ENCODE data around the gene GLIS2.

GLIS2 gene

GRCh38 chr16:4315186-4316107, at the start of gene GLIS2:
GLIS2 (plus strand) TSS chr16:4316067; CDS start chr16:4332281, 16,214 bp downstream.
- no peak within 1 kb of the TSS; the same call in 1 of the 2 replicates for H2AFZ ChIP-seq (ENCODE audit: low read depth, low read length)
- H3K4me1 ChIP-seq (ENCODE audit: low read length), result peaks cover 11% of the 10 kb centered on the region

GRCh38 chr16:4266372-4266771, 49.5 kb upstream of the GLIS2 start:
- H3K79me2 ChIP-seq (ENCODE audit: low read length), result peaks cover 95% of the 10 kb centered on the region
- H3K9me3 ChIP-seq (ENCODE audit: insufficient read depth, low read length), result no peaks in the 10 kb centered on the region
- H3K9ac ChIP-seq (ENCODE audit: low read length), result no peak overlapping the region
- peaks cover 29% of the 10 kb centered on the region for H3K36me3 ChIP-seq (replicated peaks; ENCODE audit: low read depth, low read length)
- H3K27me3 ChIP-seq (ENCODE audit: low read depth, low read length), result no peaks in the 10 kb centered on the region
- peaks cover 8% of the 10 kb centered on the region for H3K4me1 ChIP-seq (ENCODE audit: low read length)
- no peak overlapping the region for H2AFZ ChIP-seq (ENCODE audit: low read depth, low read length)
- H4K20me1 ChIP-seq (ENCODE audit: insufficient read depth, low read length), result peaks cover 48% of the 10 kb centered on the region
- no peak overlapping the region for H3K4me3 ChIP-seq (ENCODE audit: low read length)
- TF ChIP-seq EZH2phosphoT487 (IDR thresholded peaks at IDR 0.05; ENCODE audit: low read depth), result no peak
- H3K4me2 ChIP-seq (ENCODE audit: low read length), result no peak overlapping the region
- H3K27ac ChIP-seq (ENCODE audit: low read length), result no peak overlapping the region

More at GRCh38 chr16:4315186-4316107, at the start of gene GLIS2:
- peak within 1 kb of the TSS; percentile 62 for H3K4me2 ChIP-seq (ENCODE audit: low read length)
- peak within 1 kb of the TSS; percentile 75 for H3K4me3 ChIP-seq (ENCODE audit: low read length)
- H3K9ac ChIP-seq (ENCODE audit: low read length), result peak within 1 kb of the TSS; percentile 45
- H3K27ac ChIP-seq (ENCODE audit: low read length), result no peak within 1 kb of the TSS
- no peaks in the 10 kb centered on the region for H3K79me2 ChIP-seq (ENCODE audit: low read length)
- H4K20me1 ChIP-seq (ENCODE audit: insufficient read depth, low read length), result no peaks in the 10 kb centered on the region
- H3K36me3 ChIP-seq (replicated peaks; ENCODE audit: low read depth, low read length), result no peaks in the 10 kb centered on the region
- no peak for TF ChIP-seq EZH2phosphoT487 (IDR thresholded peaks at IDR 0.05; ENCODE audit: low read depth)
- TF ChIP-seq CTCF (IDR thresholded peaks at IDR 0.05; ENCODE audit: low read depth, low read length), result no peak
- H3K9me3 ChIP-seq (ENCODE audit: insufficient read depth, low read length), result no peaks in the 10 kb centered on the region
- peaks cover 24% of the 10 kb centered on the region for H3K27me3 ChIP-seq (ENCODE audit: low read depth, low read length)

DNA sequence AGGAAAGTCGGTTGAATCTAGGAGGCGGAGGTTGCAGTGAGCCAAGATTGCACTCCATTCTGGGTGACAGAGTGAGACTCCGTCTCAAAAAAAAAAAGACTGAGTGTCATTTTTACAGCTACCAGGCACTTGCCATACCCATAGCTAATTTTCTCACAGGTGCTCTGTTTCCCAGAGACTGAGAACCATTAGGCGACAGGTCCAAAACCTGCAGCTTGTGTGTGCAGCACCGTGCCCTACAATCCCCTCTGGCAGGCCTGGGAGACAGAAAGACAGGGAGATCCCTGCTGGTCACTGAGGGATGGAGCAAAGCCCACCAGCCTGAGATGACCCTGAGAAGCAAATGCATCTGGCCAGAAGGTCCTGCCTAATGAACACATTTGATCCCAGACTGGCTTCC, 45.8 kb upstream of the GLIS2 start:
- no peak overlapping the region for H2AFZ ChIP-seq (ENCODE audit: low read depth, low read length)
- peak overlapping the region; percentile 89; the same call in 1 of the 2 replicates for H3K4me3 ChIP-seq (ENCODE audit: low read length)
- TF ChIP-seq EZH2phosphoT487 (IDR thresholded peaks at IDR 0.05; ENCODE audit: low read depth) (no peak), CTCF (IDR thresholded peaks at IDR 0.05; ENCODE audit: low read depth, low read length) (no peak)
- H3K9ac ChIP-seq (ENCODE audit: low read length), result no peak overlapping the region
- peaks cover 8% of the 10 kb centered on the region for H3K4me1 ChIP-seq (ENCODE audit: low read length)
- peaks cover 7% of the 10 kb centered on the region for H3K36me3 ChIP-seq (replicated peaks; ENCODE audit: low read depth, low read length)
- H3K4me2 ChIP-seq (ENCODE audit: low read length), result peak overlapping the region; percentile 98
- H3K27me3 ChIP-seq (ENCODE audit: low read depth, low read length), result no peaks in the 10 kb centered on the region
- no peak overlapping the region for H3K27ac ChIP-seq (ENCODE audit: low read length)
- peaks cover 75% of the 10 kb centered on the region for H3K79me2 ChIP-seq (ENCODE audit: low read length)
- peaks cover 27% of the 10 kb centered on the region for H4K20me1 ChIP-seq (ENCODE audit: insufficient read depth, low read length)
- no peaks in the 10 kb centered on the region for H3K9me3 ChIP-seq (ENCODE audit: insufficient read depth, low read length)

DNA sequence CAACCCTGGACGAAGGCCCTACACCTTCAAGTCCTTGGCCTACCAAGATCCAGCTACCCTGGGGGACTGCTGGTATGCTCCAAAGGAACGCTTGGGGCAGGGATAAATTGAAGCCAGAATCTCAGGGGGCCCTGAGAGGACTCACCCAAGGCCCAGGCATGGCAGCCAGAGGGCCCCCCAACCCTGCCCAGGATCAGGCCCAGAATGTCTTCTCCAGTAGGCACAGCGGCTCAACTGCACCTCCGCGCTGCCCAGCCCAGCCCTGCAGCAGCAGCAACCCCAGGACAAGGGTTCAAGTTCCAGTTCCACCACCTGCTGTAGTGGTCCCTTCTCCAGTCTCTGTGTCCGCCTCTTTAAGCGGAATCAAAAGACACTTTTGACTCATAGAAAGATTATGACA, 45.3 kb upstream of the GLIS2 start:
- peak overlapping the region; percentile 89 for H3K4me3 ChIP-seq (ENCODE audit: low read length)
- peak overlapping the region; percentile 87; the same call in 1 of the 2 replicates for H3K27ac ChIP-seq (ENCODE audit: low read length)
- H4K20me1 ChIP-seq (ENCODE audit: insufficient read depth, low read length), result peaks cover 24% of the 10 kb centered on the region
- H3K4me2 ChIP-seq (ENCODE audit: low read length), result peak overlapping the region; percentile 98
- no peak overlapping the region for H2AFZ ChIP-seq (ENCODE audit: low read depth, low read length)
- no peaks in the 10 kb centered on the region for H3K9me3 ChIP-seq (ENCODE audit: insufficient read depth, low read length)
- peaks cover 70% of the 10 kb centered on the region for H3K79me2 ChIP-seq (ENCODE audit: low read length)
- peaks cover 8% of the 10 kb centered on the region for H3K4me1 ChIP-seq (ENCODE audit: low read length)
- TF ChIP-seq EZH2phosphoT487 (IDR thresholded peaks at IDR 0.05; ENCODE audit: low read depth), result no peak
- TF ChIP-seq CTCF (IDR thresholded peaks at IDR 0.05; ENCODE audit: low read depth, low read length), result no peak
- H3K36me3 ChIP-seq (replicated peaks; ENCODE audit: low read depth, low read length), result peaks cover 7% of the 10 kb centered on the region
- no peaks in the 10 kb centered on the region for H3K27me3 ChIP-seq (ENCODE audit: low read depth, low read length)
- H3K9ac ChIP-seq (ENCODE audit: low read length), result peak overlapping the region; percentile 99

All from OCI-LY3 (cell line).